HCEC 1CT (cell line): Measurements from ENCODE around the gene PADI3.

Experiments
- DNase-seq: peaks from one replicate; pipeline ENCODE4 v3.0.0-alpha.2; 2017

PADI3 gene

GRCh38 chr1:17248781-17249180 lies at the start of gene PADI3:
TSS of gene PADI3 (plus strand) at chr1:17249098. CDS start at chr1:17249138, 40 bp downstream.
- DNase-seq = no peak

- DNase-seq = no peak
Observed at GRCh38 chr1:17199267-17200044, 49.4 kb upstream of the PADI3 start.

- DNase-seq = no peak
Observed at GRCh38 chr1:17200246-17200645, 48.7 kb upstream of the PADI3 start.

- no peak for DNase-seq
Observed at GRCh38 chr1:17200756-17201155, 48.1 kb upstream of the PADI3 start.

- no peak for DNase-seq
Observed at GRCh38 chr1:17201201-17202021, 47.5 kb upstream of the PADI3 start.

GRCh38 chr1:17204546-17205440 lies 44.1 kb upstream of the PADI3 start, which contains the start of gene PADI1:
TSS of gene PADI1 (plus strand) at chr1:17205128. CDS start at chr1:17205218, 90 bp downstream.
- no peak for DNase-seq

- no peak for DNase-seq
Observed at GRCh38 chr1:17205652-17206051, 43.2 kb upstream of the PADI3 start.

- no peak for DNase-seq
Observed at GRCh38 chr1:17206196-17206595, 42.7 kb upstream of the PADI3 start.

GRCh38 chr1:17207046-17207445 lies 41.9 kb upstream of the PADI3 start:
- DNase-seq = no peak

GRCh38 chr1:17207540-17207939 lies 41.4 kb upstream of the PADI3 start:
- DNase-seq = no peak

- peak; percentile 41 for DNase-seq
Observed at GRCh38 chr1:17207966-17208418, 40.9 kb upstream of the PADI3 start.

GRCh38 chr1:17208546-17208945 lies 40.4 kb upstream of the PADI3 start:
- no peak for DNase-seq

- no peak for DNase-seq
Observed at GRCh38 chr1:17209430-17209829, 39.5 kb upstream of the PADI3 start.

- DNase-seq = no peak
Observed at GRCh38 chr1:17210176-17210575, 38.7 kb upstream of the PADI3 start.

GRCh38 chr1:17211377-17211776 lies 37.5 kb upstream of the PADI3 start:
- DNase-seq = no peak

- DNase-seq = no peak
Observed at GRCh38 chr1:17212009-17212408, 36.9 kb upstream of the PADI3 start.

GRCh38 chr1:17212487-17213121 lies 36.3 kb upstream of the PADI3 start:
- no peak for DNase-seq

GRCh38 chr1:17213148-17213781 lies 35.6 kb upstream of the PADI3 start:
- DNase-seq = no peak

GRCh38 chr1:17213782-17214148 lies 35.1 kb upstream of the PADI3 start:
- no peak for DNase-seq

GRCh38 chr1:17214876-17215544 lies 33.9 kb upstream of the PADI3 start:
- no peak for DNase-seq

- no peak for DNase-seq
Observed at GRCh38 chr1:17215545-17215890, 33.4 kb upstream of the PADI3 start.
